Suppressor macrophage treated with lipopolysaccharide for 1 hour (primary cell): ENCODE measurements around the gene APBB1.
A peak's percentile ranks its signal among the peaks of the same experiment; 100 is the strongest.
"Not testable (repeated sequence)": the region's sequence is repeated elsewhere in the genome, so short reads cannot be mapped to it uniquely, and the experiment has no call there.

Experiments
- DNase-seq, 3 donors: peaks; one replicate each; pipeline ENCODE4 v3.0.0-alpha.2; 2020 to 2022

Gene APBB1

GRCh38 chr11:6415797-6416196 lies 3.1 kb downstream of the APBB1 start:
- peak; percentile 31 to 48 (median 40) for DNase-seq

- DNase-seq: peak; percentile 60 to 71 (median 63)
Measured at GRCh38 chr11:6414874-6415328, 4.0 kb downstream of the APBB1 start.

- no peak for DNase-seq
Measured at GRCh38 chr11:6413791-6414201, 5.1 kb downstream of the APBB1 start.

- no peak for DNase-seq
Measured at GRCh38 chr11:6411594-6412031, 7.3 kb downstream of the APBB1 start.

- DNase-seq: no peak
Measured at GRCh38 chr11:6410695-6411430, 8.0 kb downstream of the APBB1 start.

GRCh38 chr11:6406370-6406769 lies 12.5 kb downstream of the APBB1 start:
- no peak for DNase-seq

GRCh38 chr11:6405846-6406245 lies 13.0 kb downstream of the APBB1 start:
- no peak for DNase-seq

GRCh38 chr11:6405052-6405667 lies 13.7 kb downstream of the APBB1 start:
- DNase-seq: no peak

- DNase-seq: no peak
Measured at GRCh38 chr11:6404342-6405051, 14.4 kb downstream of the APBB1 start.

GRCh38 chr11:6403539-6403938 lies 15.4 kb downstream of the APBB1 start:
- DNase-seq: no peak

- DNase-seq: no peak
Measured at GRCh38 chr11:6402561-6402981, 16.3 kb downstream of the APBB1 start.

GRCh38 chr11:6402061-6402470 lies 16.8 kb downstream of the APBB1 start:
- DNase-seq: no peak

- DNase-seq: no peak
Measured at GRCh38 chr11:6401464-6401863, 17.4 kb downstream of the APBB1 start.

- no peak for DNase-seq
Measured at GRCh38 chr11:6400431-6401345, 18.2 kb downstream of the APBB1 start.

- DNase-seq: no peak
Measured at GRCh38 chr11:6397636-6398035, 21.3 kb downstream of the APBB1 start.

- no peak for DNase-seq
Measured at GRCh38 chr11:6397156-6397555, 21.7 kb downstream of the APBB1 start.

- DNase-seq: no peak
Measured at GRCh38 chr11:6395470-6396060, 23.3 kb downstream of the APBB1 start.

- no peak for DNase-seq
Measured at GRCh38 chr11:6393989-6394670, 24.8 kb downstream of the APBB1 start.

GRCh38 chr11:6392251-6392650 lies 26.6 kb downstream of the APBB1 start:
- not testable (repeated sequence) for DNase-seq

- DNase-seq: no peak
Measured at GRCh38 chr11:6391537-6392134, 27.3 kb downstream of the APBB1 start.
